ENCODE measurements around the gene GMPPA.

Gene GMPPA

GRCh38 chr2:219461047-219461514 is 37.6 kb upstream of the GMPPA start:
- in situ Hi-C loops (cut with HindIII; ENCODE audit: low pct_ligation_motif_present, low sequenced_read_pairs) = no loop called here
- no peak for DNase-seq
- no peak overlapping the region for H3K27ac ChIP-seq
- TF ChIP-seq, protein P1, sequence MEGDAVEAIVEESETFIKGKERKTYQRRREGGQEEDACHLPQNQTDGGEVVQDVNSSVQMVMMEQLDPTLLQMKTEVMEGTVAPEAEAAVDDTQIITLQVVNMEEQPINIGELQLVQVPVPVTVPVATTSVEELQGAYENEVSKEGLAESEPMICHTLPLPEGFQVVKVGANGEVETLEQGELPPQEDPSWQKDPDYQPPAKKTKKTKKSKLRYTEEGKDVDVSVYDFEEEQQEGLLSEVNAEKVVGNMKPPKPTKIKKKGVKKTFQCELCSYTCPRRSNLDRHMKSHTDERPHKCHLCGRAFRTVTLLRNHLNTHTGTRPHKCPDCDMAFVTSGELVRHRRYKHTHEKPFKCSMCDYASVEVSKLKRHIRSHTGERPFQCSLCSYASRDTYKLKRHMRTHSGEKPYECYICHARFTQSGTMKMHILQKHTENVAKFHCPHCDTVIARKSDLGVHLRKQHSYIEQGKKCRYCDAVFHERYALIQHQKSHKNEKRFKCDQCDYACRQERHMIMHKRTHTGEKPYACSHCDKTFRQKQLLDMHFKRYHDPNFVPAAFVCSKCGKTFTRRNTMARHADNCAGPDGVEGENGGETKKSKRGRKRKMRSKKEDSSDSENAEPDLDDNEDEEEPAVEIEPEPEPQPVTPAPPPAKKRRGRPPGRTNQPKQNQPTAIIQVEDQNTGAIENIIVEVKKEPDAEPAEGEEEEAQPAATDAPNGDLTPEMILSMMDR (IDR thresholded peaks at IDR 0.05; ENCODE audit: low read depth, low read length, missing control alignments) = no peak
- no peaks in the 10 kb centered on the region for H3K27me3 ChIP-seq (replicated peaks)
- no peaks in the 10 kb centered on the region for H3K36me3 ChIP-seq (replicated peaks)
- H3K4me3 ChIP-seq (ENCODE audit: low read depth, low read length) = no peak overlapping the region

- H3K27ac ChIP-seq = no peak overlapping the region
These were observed 37.0 kb upstream of the GMPPA start for GRCh38 chr2:219461669-219462068.

DNA sequence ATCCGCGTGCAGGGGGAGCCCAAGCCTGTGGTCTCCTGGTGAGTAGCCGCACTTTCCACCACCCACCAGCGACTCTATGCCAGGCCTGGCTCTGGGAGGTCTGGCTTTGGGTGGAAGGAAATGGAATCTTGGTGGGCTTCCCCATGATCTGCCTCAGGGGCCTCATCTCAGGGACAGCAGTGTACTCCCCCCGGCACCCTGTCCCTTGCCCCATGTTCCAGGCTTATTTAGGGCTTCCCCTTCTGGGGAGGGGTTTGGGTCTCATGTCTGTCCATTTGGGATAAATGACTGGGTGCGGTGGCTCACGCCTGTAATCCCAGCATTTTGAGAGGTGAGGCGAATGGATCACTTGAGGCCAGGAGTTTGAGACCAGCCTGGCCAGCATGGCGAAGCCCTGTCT is 36.3 kb upstream of the GMPPA start:
- H3K4me3 ChIP-seq (ENCODE audit: low read depth, low read length) = no peak overlapping the region
- TF ChIP-seq, protein P1 (IDR thresholded peaks at IDR 0.05; ENCODE audit: low read depth, low read length, missing control alignments) = no peak
- no peaks in the 10 kb centered on the region for H3K27me3 ChIP-seq (replicated peaks)
- no peak for DNase-seq
- no peaks in the 10 kb centered on the region for H3K36me3 ChIP-seq (replicated peaks)
- in situ Hi-C loops (cut with HindIII; ENCODE audit: low pct_ligation_motif_present, low sequenced_read_pairs) = no loop called here
- H3K27ac ChIP-seq = no peak overlapping the region

More at GRCh38 chr2:219461669-219462068, 37.0 kb upstream of the GMPPA start:
- no peak for DNase-seq
- in situ Hi-C loops (cut with HindIII; ENCODE audit: low pct_ligation_motif_present, low sequenced_read_pairs) = no loop called here
- Histone ChIP-seq H3K4me3 (ENCODE audit: low read depth, low read length) (no peak overlapping the region), H3K27me3 (replicated peaks) (no peaks in the 10 kb centered on the region), H3K36me3 (replicated peaks) (no peaks in the 10 kb centered on the region)
- TF ChIP-seq, protein P1 (IDR thresholded peaks at IDR 0.05; ENCODE audit: low read depth, low read length, missing control alignments) = no peak

- DNase-seq = no peak
- Histone ChIP-seq H3K27me3 (replicated peaks) (no peaks in the 10 kb centered on the region), H3K36me3 (replicated peaks) (no peaks in the 10 kb centered on the region), H3K27ac (no peak overlapping the region), H3K4me3 (ENCODE audit: low read depth, low read length) (no peak overlapping the region)
- TF ChIP-seq, protein P1 (IDR thresholded peaks at IDR 0.05; ENCODE audit: low read depth, low read length, missing control alignments) = no peak
- in situ Hi-C loops (cut with HindIII; ENCODE audit: low pct_ligation_motif_present, low sequenced_read_pairs) = no loop called here
These were observed 34.2 kb upstream of the GMPPA start for GRCh38 chr2:219464286-219465032.

DNA sequence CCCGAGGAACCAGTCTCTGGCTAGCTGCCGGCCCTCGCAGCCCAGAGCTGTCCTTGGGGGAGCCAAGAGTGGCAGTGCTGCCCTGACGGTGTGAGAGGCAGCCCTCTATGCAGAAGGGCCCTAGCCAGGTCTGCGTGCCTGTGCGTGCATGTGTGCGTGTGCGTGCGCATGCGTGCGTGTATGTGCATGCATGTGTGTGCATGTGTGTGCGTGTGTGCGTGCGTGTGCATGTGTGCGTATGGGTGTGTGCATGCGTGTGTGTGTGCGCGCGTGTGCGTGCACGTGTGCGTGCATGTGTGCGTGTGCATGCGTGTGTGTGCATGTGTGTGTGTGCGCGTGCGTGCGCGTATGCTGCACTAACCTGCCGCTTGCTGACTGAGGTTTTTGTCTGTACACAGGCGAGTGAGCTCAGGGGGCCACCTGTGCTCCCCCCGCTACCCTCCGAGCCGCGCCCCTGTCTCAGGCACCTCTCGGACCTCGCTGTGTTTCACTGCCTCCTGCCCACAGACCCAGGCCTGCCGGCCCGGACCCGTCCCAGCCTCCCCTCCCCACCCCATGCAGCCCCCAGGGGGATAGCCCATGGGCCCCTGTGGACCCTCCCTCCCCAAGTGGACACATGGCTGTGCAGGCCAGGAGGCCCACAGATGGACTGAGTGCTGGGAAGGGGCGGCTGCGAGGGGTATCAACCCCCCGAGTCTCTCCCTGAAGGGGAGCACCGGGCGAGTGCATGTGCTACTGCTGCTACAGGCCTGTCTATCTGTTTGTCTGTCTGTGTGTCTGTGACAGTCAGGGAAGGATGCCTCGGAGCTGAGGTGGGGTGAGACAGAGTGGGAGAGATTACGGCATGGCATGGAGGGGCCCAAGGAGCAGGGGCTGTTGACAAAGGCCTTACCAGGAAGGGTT is 32.8 kb upstream of the GMPPA start:
- DNase-seq = no peak
- in situ Hi-C loops (cut with HindIII; ENCODE audit: low pct_ligation_motif_present, low sequenced_read_pairs) = no loop called here
- TF ChIP-seq, protein P1 (IDR thresholded peaks at IDR 0.05; ENCODE audit: low read depth, low read length, missing control alignments) = no peak
- Histone ChIP-seq H3K4me3 (ENCODE audit: low read depth, low read length) (no peak overlapping the region), H3K36me3 (replicated peaks) (no peaks in the 10 kb centered on the region), H3K27me3 (replicated peaks) (no peaks in the 10 kb centered on the region), H3K27ac (no peak overlapping the region)

All from brain microvascular endothelial cell (primary cell).